H9 (cell line): ENCODE measurements around the gene OR10V1. TPM values are rescaled to one million over a fixed set of nuclear protein-coding genes. Genes with fewer than 3 reads are reported as not detected.

Experiments
- DNase-seq: peaks from one replicate; pipeline ENCODE4 v3.0.0-alpha.2; 2017
- H2AFZ ChIP-seq: one replicate; pipeline ENCODE4 v1.6.1; 2013; ENCODE audit warnings: mild to moderate bottlenecking, low read length, control low read depth, moderate library complexity
- H2AK5ac ChIP-seq: 2 replicates; pipeline ENCODE4 v1.6.1; 2013; ENCODE audit warnings: low read length, control low read depth, mixed read lengths; ENCODE audit not compliant: insufficient read length
- H2BK120ac ChIP-seq: one replicate; pipeline ENCODE4 v1.6.1; 2013; ENCODE audit warnings: low read depth, mild to moderate bottlenecking, low read length, control low read depth, inconsistent platforms; ENCODE audit not compliant: poor library complexity, severe bottlenecking
- H2BK12ac ChIP-seq: 2 replicates; pipeline ENCODE4 v1.6.1; 2013; ENCODE audit warnings: low read length, control low read depth, mixed read lengths, low read depth; ENCODE audit not compliant: insufficient read length
- H2BK15ac ChIP-seq: 2 replicates; pipeline ENCODE4 v1.6.1; 2013; ENCODE audit warnings: low read depth, low read length, control low read depth
- H2BK20ac ChIP-seq: one replicate; pipeline ENCODE4 v1.6.1; 2013; ENCODE audit warnings: low read depth, mild to moderate bottlenecking, low read length, control low read depth, inconsistent platforms; ENCODE audit not compliant: poor library complexity, severe bottlenecking
- H2BK5ac ChIP-seq: 2 replicates; pipeline ENCODE4 v1.6.1; 2013; ENCODE audit warnings: low read length, control low read depth, mixed read lengths; ENCODE audit not compliant: insufficient read length
- H3K14ac ChIP-seq: 2 replicates; pipeline ENCODE4 v1.6.1; 2013; ENCODE audit warnings: low read length, control low read depth; ENCODE audit not compliant: insufficient read depth
- H3K18ac ChIP-seq: 2 replicates; pipeline ENCODE4 v1.6.1; 2013; ENCODE audit warnings: low read depth, mild to moderate bottlenecking, mixed read lengths, low read length, control low read depth; ENCODE audit not compliant: insufficient read length
- H3K23ac ChIP-seq: 2 replicates; pipeline ENCODE4 v1.6.1; 2013; ENCODE audit warnings: low read length, control low read depth, mixed read lengths, low read depth; ENCODE audit not compliant: insufficient read length
- H3K23me2 ChIP-seq: 2 replicates; pipeline ENCODE4 v1.6.1; 2013; ENCODE audit warnings: low read depth, mild to moderate bottlenecking, mixed read lengths, low read length, control low read depth; ENCODE audit not compliant: insufficient read length, poor library complexity, severe bottlenecking
- H3K27ac ChIP-seq: 2 replicates; pipeline ENCODE4 v1.5.1; 2013; ENCODE audit warnings: low read length, control low read depth, mixed read lengths, low read depth; ENCODE audit not compliant: insufficient read length
- H3K27me3 ChIP-seq: 2 replicates; pipeline ENCODE4 v1.6.1; 2013; ENCODE audit warnings: low read length, control low read depth, inconsistent platforms; ENCODE audit not compliant: insufficient read depth
- H3K4ac ChIP-seq: 2 replicates; pipeline ENCODE4 v1.6.1; 2013; ENCODE audit warnings: low read depth, mild to moderate bottlenecking, control low read depth, inconsistent platforms, low read length, moderate library complexity
- H3K4me1 ChIP-seq: 2 replicates; pipeline ENCODE4 v1.6.1; 2013; ENCODE audit warnings: low read length, control low read depth, inconsistent platforms; ENCODE audit not compliant: insufficient read depth
- H3K4me2 ChIP-seq: 2 replicates; pipeline ENCODE4 v1.6.1; 2013; ENCODE audit warnings: low read length, control low read depth, mixed read lengths; ENCODE audit not compliant: insufficient read length, insufficient read depth
- H3K56ac ChIP-seq: 2 replicates; pipeline ENCODE4 v1.6.1; 2013; ENCODE audit warnings: low read depth, mild to moderate bottlenecking, mixed read lengths, low read length, control low read depth; ENCODE audit not compliant: insufficient read length
- H3K79me1 ChIP-seq: 2 replicates; pipeline ENCODE4 v1.6.1; 2013; ENCODE audit warnings: low read depth, mild to moderate bottlenecking, moderate library complexity, low read length, control low read depth, inconsistent platforms; ENCODE audit not compliant: insufficient read depth, poor library complexity, severe bottlenecking
- H3K79me2 ChIP-seq: 2 replicates; pipeline ENCODE4 v1.6.1; 2013; ENCODE audit warnings: low read length, control low read depth, inconsistent platforms; ENCODE audit not compliant: insufficient read depth
- H3K9ac ChIP-seq: 2 replicates; pipeline ENCODE4 v1.6.1; 2013; ENCODE audit warnings: low read length, control low read depth, mixed read lengths; ENCODE audit not compliant: insufficient read length; ENCODE audit errors: extremely low read depth
- H3K9me3 ChIP-seq: one replicate; pipeline ENCODE4 v1.6.1; 2013; ENCODE audit warnings: low read depth, low read length, inconsistent platforms; ENCODE audit not compliant: control insufficient read depth
- H3T11ph ChIP-seq: one replicate; pipeline ENCODE4 v1.6.1; 2013; ENCODE audit warnings: mild to moderate bottlenecking, low read length, control low read depth, inconsistent platforms
- H4K20me1 ChIP-seq: one replicate; pipeline ENCODE4 v1.6.1; 2013; ENCODE audit not compliant: control insufficient read depth, insufficient read length, insufficient read depth
- H4K5ac ChIP-seq: 2 replicates; pipeline ENCODE4 v1.6.1; 2013; ENCODE audit warnings: low read depth, mild to moderate bottlenecking, mixed read lengths, low read length, control low read depth; ENCODE audit not compliant: insufficient read length
- H4K8ac ChIP-seq: replicated peaks from 2 replicates; pipeline ENCODE4 v1.6.1; 2013; ENCODE audit warnings: low read length, control low read depth, mixed read lengths, low read depth; ENCODE audit not compliant: insufficient read length
- H4K91ac ChIP-seq: 2 replicates; pipeline ENCODE4 v1.6.1; 2013; ENCODE audit warnings: low read depth, mild to moderate bottlenecking, moderate library complexity, mixed read lengths, low read length, control low read depth; ENCODE audit not compliant: insufficient read length
- H3K27ac Mint-ChIP-seq, 3 experiments: 2 replicates in 2 of 3; 3 replicates in 1 of 3; pipeline ENCODE4 v1.8.0; 2020 to 2021; ENCODE audit warnings: mixed read lengths in 3 of 3, mild to moderate bottlenecking in 1 of 3, moderate library complexity in 1 of 3
- H3K27me3 Mint-ChIP-seq: 2 replicates; pipeline ENCODE4 v1.8.0; 2021; ENCODE audit warnings: low read depth, mild to moderate bottlenecking, moderate library complexity, mixed read lengths
- H3K36me3 Mint-ChIP-seq, 3 experiments: 2 replicates in 2 of 3; 3 replicates in 1 of 3; pipeline ENCODE4 v1.8.0; 2020 to 2021; ENCODE audit warnings: low read depth in 3 of 3, mixed read lengths in 3 of 3; ENCODE audit not compliant: insufficient read depth in 1 of 3
- H3K4me1 Mint-ChIP-seq, 2 experiments: 2 replicates each; pipeline ENCODE4 v1.8.0; 2020; ENCODE audit warnings: mixed read lengths in 2 of 2
- H3K4me3 Mint-ChIP-seq, 2 experiments: 2 replicates in 1 of 2; 3 replicates in 1 of 2; pipeline ENCODE4 v1.8.0; 2020 to 2021; ENCODE audit warnings: mild to moderate bottlenecking in 2 of 2, mixed read lengths in 2 of 2, moderate library complexity in 1 of 2
- H3K9me3 Mint-ChIP-seq, 2 experiments: 2 replicates in 1 of 2; 3 replicates in 1 of 2; pipeline ENCODE4 v1.8.0; 2020; ENCODE audit warnings: mild to moderate bottlenecking in 2 of 2, mixed read lengths in 2 of 2, moderate library complexity in 1 of 2
- CTCF ChIP-seq: fragments of 200-600 bp; sonication (generic); conservative IDR thresholded peaks from 3 replicates; pipeline ENCODE4 v1.8.0; 2021; ENCODE audit warnings: antibody characterized with exemption, mild to moderate bottlenecking
- WGBS: extraction: QIAGEN DNeasy Blood & Tissue Kit; methylation state at CpG from one replicate; pipeline ENCODE4 v1.1.7; 2013; ENCODE audit warnings: missing lambda C conversion rate, low lambda C conversion rate, mixed read lengths; ENCODE audit not compliant: insufficient read length; ENCODE audit errors: extremely low coverage; 5-methylcytosine and 5-hydroxymethylcytosine counted together
- total RNA-seq: library from RNA; stranded (reverse); gene quantifications from 2 replicates; pipeline ENCODE4 v1.2.1, GENCODE V29; 2021

OR10V1 gene
- total RNA-seq, 1 experiment from 2014 or later = not detected

GRCh38 chr11:59678118-59678812, 35.4 kb downstream of the OR10V1 start:
- H2BK15ac ChIP-seq = no peak overlapping the region
- H3K4ac ChIP-seq = no peak overlapping the region
- H3K18ac ChIP-seq = no peak overlapping the region
- Mint-ChIP-seq H3K4me3 (no peak overlapping the region), H3K9me3 (peaks cover 3 to 4% of the 10 kb centered on the region in 2 experiments), H3K4me1 (peaks cover 3 to 10% of the 10 kb centered on the region in 2 experiments), H3K27ac (no peak overlapping the region), H3K27me3 (no peaks in the 10 kb centered on the region), H3K36me3 (no peaks in the 10 kb centered on the region; a peak in 1 of 7 replicates)
- H3K79me2 ChIP-seq = no peaks in the 10 kb centered on the region
- no peaks in the 10 kb centered on the region for H3K4me1 ChIP-seq
- no peak overlapping the region for H2BK120ac ChIP-seq
- no peak overlapping the region for H3T11ph ChIP-seq
- no peak overlapping the region for H2AFZ ChIP-seq
- no peak overlapping the region for H3K56ac ChIP-seq
- no peak overlapping the region for H4K5ac ChIP-seq
- H4K91ac ChIP-seq = no peak overlapping the region
- no peaks in the 10 kb centered on the region for H3K23me2 ChIP-seq
- no peaks in the 10 kb centered on the region for H3K27me3 ChIP-seq
- TF ChIP-seq CTCF = peak; percentile 31; the same call in 1 of the 3 replicates
- no peak overlapping the region for H2BK20ac ChIP-seq
- H3K79me1 ChIP-seq = no peaks in the 10 kb centered on the region
- no peak overlapping the region for H3K9ac ChIP-seq
- no peak overlapping the region for H2BK5ac ChIP-seq
- H3K9me3 ChIP-seq = no peaks in the 10 kb centered on the region
- H2AK5ac ChIP-seq = no peak overlapping the region
- 100% methylated on average over 1 of the region's 2 CpGs for WGBS
- H3K27ac ChIP-seq = no peak overlapping the region
- H2BK12ac ChIP-seq = no peak overlapping the region
- H3K23ac ChIP-seq = no peak overlapping the region
- no peak for DNase-seq
- no peak overlapping the region for H3K14ac ChIP-seq
- H3K4me2 ChIP-seq = no peak overlapping the region
- no peaks in the 10 kb centered on the region for H4K20me1 ChIP-seq
- H4K8ac ChIP-seq = no peak overlapping the region
